NCI-H524 treated with DMSO at 0.1 percent for 48 hours (cell line): ENCODE results near the gene SLAMF1.

Experiments
- DNase-seq: peaks from one replicate; lab custom pipeline; 2025; lab: John Stamatoyannopoulos, UW

The SLAMF1 gene

DNA sequence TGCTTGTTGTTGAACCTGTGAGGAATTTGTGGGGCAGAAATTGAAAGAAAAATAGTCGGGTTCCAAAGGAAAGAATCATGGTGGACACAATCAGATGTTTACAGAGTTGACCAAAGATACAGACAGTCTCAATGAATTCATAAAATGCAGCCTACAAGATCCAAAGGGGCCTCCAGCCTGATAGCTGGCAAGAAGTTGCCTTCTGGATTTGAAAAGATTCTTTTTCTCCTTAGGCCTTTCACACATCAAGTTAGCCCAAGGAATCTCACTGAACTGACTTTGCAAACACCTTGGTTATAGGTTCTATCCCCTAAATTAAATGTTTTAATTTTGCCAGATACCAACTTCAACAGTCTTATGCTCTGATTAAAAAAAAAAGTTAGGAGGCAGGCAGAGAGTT, 21.5 kb downstream of the SLAMF1 start:
- no peak for DNase-seq

DNA sequence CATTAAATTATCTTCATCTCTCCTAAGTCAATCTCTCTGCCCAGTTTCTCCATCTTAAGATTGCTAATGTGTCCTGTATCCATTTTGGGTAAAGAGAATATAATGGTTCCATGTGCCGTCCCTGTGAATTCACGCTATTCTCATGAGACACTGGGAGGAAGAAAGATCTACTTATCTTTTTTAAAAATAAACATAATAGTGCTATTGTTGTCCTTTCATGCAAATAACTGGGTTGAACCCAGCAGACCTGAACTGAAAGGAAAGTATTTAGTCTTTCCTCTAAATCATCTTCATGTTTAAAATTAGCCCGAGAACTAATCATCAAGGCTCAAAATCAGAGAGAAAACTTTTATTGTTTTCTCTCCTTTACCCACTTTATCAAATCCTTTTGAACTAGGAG, 22.4 kb downstream of the SLAMF1 start:
- DNase-seq, result no peak

DNA sequence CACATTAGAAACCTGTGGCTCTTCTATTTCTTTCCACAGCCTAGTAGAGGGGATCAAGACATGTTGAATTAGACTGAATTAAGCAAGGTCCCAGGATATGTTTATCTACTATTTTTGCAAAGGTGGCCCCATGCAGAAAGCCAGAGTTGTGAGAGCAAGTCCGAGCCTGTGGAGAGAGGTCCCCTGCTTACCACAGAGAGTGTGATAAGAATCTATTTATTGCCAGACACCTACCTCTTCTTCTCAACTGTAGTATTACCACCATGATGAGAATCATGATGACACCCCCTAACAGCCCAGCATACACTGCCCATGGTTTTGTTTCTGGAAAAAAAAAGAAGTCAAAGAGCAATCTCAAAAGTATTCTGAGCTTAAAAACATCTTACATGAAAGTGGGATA, 23.0 kb downstream of the SLAMF1 start:
- DNase-seq, result no peak

DNA sequence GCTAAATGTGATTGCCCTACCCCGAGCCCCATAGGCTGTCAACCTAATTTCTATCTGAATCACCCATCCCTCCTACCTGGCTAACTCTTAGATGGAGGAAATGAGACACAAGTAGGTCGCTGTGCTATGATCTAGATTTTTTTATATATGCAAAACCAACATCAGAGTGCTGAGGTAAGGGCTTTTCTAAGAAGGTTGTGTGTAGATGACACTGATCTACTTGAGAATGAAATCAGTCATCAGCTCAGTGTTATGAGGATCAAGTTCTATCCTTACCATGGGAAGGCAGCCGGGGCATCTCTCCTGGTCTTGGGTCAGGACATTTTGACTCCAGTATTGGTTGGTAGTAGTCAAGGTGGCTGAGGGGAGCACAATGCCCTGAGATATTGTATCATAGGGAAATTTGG, 23.6 kb downstream of the SLAMF1 start:
- DNase-seq, result no peak

DNA sequence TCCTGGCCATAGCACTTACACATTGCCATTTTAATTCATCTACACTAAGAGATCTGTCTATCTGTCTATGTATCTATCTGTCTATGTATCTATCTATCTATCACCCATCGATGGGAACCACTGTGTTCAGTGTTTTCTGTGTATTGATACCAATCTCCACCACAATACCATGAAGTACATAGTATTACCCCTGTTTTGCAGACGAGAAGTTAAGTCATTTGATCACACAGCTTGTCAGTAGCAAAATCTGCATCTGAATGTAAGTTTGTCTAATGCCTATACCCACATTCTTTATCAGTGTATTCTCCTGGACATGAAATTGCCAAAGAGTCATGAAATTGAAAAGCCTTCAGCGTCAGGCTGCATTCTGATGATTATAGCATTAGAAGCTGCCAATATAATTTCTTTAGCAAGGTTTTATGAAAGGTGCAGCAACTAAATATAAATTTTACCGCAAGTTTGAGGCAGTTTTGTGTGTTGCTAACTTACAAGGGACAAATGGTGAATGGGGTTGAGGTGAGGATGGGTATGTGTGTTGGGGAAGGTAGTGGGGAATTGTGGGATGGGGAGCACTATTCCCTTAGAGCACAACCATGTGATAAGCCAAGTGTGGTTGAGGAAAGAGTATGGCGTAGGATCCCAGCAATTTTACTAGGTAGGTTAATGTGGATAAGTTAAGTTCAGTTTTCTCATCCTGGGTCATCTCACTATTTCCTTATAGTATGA, 24.2 kb downstream of the SLAMF1 start:
- no peak for DNase-seq

DNA sequence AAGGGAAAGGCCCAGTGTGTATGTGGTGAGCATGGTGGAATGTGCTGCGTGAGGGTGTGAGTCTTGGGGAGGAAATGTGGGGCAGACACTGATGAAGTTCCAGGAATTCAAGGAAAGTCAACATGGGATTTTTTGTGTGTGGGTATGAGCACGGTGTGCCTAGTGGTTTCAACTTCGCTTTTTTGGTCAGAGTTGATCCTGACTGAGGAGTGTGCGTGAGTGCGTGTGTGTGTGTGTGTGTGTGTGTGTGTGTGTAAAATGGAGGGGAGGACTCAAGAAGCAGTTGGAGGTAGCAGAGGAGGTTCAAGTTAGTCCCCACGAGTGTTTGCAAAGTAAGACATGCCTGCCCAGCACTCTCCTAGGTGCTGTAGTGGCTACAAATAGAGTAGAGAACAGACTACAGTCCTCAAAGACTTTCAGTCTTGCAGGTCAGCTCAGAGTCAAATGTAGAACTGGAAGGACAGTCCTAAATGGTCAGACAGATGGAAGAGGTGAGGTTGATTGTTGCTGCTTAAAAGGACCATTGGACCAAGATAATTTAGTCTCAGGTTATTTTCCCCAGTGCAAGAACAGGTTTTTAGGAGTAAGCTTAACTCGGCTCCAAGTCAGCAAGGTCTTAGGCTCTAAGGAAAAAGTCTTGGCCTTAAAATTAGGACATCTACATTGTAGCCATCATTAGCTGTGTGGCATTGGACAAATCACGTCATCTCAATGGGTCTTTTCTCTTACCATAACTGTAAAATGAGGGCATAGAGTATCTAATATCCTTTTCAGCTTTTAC, 25.0 kb downstream of the SLAMF1 start:
- no peak for DNase-seq

DNA sequence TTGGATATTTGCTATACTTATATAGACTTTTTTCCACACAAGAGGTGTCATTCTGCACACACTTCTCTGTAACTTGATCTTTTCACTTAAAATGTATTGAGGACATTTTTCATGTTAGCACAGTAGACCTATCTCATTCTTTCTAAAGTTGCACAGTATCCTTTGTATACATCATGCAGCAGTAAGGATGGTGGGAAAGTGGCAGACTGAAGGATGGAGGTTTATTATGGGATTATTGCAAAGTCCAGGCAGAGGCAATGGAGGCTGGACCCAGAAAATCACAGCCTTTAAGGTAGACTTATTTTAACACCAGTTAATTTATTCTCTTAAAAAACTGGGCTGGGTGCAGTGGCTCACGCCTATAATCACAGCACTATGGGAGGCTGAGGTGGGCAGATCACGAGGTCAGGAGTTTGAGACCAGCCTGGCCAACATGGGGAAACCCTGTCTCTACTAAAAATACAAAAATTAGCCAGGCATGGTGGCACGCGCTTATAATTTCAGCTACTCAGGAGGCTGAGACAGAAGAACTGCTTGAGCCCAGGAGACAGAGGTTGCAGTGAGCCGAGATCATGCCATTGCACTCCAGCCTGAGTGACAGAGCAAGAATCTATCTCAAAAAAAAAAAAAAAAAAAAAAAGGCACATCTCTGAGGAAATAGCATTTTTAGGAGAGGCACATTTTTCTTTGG, 25.8 kb downstream of the SLAMF1 start:
- no peak for DNase-seq

DNA sequence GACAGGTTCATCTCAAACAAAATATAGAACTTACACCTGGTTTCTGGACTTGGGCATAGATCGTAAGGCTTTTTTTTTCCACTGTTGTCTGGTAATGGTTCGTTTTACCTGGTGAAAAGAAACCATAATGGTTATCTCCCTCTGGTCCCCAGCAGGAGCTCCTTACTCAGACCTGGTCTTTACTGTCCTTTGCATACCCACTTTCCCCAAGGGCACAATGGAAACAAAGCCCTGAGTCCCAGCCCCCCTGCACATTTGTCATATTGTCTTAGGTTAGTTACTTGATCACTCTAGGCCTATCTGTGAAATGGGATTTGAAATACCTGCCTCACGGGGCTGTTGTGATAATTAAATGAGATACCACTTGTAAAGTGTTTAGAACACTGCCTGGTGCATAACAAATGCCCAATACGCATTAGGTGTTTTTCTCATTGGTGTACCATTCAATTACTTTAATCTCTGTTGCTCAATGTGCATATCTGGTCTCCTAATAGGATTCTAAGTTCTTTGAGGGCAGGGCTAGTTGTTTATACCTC, 27.0 kb downstream of the SLAMF1 start:
- no peak for DNase-seq

DNA sequence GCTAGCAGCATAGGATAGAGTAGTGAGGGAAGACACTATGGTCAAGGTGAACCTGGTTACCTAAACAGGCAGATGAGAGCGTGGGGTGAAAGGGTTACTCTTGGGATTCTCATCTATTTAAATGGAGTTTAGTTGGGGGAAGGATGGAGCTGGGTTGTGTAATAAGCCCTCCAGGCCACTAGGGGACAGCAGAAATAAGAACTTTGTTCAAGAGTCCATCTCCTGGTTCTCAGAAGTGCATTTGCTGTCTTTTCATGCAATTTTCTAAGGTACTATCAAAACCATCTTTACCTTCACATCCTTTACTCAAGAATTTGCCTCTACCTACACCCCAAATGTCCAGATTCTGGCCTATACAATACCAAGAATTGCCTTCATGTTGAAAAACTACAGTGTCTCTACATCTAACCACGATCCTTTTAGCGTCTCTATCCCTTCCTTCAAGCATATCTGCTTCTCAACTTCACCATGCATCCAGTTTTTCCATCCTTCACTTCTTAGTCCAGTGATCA, 28.0 kb downstream of the SLAMF1 start:
- DNase-seq, result no peak

DNA sequence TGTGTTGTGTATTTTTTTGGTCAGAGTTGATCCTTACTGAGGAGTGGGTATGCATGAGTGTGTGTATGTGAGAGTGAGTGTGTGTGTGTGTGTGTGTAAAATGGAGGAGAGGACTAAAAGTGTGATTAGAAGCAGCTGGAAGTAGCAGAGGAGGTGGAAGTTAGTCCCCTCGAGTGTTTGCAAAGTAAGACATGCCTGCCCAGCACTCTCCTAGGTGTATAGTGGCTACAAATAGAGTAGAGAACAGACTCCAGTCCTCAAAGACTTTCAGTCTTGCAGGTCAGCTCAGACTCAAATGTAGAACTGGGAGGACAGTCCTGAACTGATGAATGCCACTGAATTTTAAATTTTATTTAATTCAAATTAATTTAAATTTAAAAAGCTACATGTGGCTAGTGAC, 28.5 kb downstream of the SLAMF1 start:
- no peak for DNase-seq

DNA sequence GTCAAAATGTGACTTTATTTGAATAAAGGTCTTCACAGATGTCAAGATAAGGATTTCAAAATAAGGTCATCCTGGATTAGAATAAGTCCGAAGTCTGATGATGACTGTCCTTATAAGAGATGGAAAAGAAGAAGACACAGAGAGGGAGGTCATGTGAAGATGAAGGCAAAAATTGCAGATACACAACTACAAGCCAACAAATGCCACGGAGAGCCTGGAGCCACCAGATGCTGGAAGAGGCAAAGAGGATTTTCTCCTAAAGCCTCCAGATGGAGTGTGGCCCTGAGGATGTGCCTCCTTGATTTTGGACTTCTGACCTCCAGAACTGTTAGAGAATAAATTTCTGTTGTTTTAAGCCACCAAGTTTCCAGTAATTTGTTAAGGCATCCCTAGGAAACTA, 31.2 kb downstream of the SLAMF1 start:
- no peak for DNase-seq

DNA sequence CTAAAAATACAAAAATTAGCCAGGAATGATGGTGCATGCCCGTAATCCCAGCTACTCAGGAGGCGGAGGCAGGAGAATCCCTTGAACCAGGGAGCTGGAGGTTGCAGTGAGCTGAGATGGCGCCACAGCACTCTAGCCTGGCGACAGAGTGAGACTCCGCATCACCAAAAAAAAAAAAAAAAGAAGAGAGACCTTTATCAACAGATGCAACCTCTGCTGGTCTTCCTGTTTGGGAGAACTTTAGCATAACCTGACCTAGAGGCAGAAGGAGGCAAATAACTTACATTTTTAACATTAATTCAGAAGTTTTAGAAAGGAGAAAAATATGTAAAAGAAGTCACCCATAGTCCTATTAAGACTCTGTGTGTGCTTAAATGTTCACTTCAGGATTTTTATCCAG, 32.4 kb downstream of the SLAMF1 start:
- no peak for DNase-seq

DNA sequence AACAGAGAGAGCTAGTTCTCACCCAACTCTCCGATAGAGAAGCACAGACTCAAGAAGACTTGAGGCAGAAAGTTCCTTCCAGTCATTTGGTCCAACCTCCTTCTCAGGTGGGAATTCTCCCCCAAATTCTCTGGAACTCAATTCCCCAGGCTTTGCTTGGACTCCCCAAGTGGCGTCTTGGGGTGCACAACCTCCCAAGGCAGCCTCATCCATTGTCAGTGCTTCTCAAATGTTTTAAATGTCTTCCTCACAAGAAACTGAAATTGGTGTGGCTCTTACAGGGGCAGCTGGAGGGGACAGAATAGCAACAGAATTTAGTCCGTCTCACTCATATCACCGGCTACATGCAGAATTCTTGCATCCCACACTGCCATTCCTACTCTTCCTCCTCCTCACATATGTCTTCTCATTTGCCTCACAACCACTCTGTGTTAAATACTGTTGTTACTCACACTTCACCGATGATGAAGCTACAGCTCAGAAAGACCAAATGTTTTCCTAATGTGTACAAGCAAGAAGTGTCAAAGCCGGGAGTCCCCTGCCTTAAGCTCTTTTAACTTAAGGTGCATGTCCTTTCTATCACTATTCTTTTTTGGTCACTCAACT, 34.1 kb downstream of the SLAMF1 start:
- no peak for DNase-seq

DNA sequence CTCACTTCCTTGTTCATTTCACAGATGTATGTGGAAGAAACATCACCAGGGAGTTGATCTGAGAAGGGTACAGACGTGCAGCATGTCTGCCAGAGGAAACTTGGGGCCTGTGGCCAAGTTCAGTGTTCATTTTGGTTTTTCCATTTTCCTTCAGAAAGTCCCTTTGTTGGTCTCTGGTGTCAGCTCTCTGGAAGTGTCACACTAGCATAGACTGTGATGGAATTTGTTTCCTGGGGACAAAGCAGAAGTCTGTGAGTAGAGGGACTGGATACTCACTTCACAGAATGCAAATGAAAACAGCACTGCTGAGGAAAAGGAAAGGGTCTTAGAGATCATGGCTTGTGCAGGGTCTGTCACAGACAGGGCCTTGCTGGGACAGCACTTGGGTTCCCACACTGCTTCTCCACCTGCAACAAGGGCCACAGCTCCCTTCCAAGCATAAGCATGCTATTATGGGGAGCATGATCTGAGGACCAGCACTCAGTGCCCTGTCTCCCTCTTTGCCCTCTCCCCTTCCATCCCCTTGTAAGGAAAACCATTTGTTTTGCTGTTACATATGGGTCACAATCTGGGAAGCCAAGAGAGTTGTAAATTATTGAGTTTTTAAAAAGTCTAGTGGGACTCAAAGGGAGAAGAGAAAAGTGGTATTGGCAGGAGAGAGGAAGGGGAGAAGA, 36.1 kb downstream of the SLAMF1 start:
- DNase-seq, result no peak

DNA sequence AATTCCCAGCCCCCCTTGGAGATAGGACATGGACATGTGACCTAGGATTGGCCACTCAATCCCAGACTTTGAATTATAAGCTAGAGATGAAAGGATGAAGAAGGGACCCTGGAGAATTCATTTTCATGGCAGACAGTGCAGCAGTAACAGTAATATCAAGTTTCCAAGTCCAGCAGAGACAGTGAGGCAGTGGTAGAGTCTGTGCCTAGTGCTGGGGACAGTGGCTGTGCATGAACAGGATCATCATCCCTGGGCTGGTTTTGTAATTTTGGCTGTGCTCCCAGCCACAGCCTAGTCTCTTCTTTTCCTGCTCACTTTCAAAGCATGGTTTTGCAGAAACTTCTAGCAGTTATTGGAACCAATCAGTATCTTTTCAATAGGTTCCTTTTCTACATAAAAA, 37.9 kb downstream of the SLAMF1 start:
- no peak for DNase-seq

DNA sequence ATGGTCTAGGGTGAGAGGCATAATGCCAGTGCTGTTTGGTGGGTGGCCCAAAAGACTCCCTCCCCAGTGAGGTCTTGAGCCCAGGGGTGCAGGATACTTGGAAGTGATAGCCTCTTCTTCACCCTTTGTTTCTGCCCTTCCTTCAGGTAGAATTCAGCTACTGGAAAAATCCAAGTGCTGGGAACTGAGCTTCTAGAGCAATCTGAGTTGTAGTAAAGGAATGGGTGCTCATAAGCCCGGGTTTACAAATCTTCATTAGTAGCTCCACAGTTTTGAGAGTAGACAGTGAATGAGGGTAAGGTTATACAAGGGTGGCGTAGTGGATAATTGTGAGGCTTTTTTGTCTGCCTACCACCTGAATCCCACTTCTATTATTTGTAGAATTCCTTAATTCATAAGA, 38.3 kb downstream of the SLAMF1 start:
- no peak for DNase-seq

DNA sequence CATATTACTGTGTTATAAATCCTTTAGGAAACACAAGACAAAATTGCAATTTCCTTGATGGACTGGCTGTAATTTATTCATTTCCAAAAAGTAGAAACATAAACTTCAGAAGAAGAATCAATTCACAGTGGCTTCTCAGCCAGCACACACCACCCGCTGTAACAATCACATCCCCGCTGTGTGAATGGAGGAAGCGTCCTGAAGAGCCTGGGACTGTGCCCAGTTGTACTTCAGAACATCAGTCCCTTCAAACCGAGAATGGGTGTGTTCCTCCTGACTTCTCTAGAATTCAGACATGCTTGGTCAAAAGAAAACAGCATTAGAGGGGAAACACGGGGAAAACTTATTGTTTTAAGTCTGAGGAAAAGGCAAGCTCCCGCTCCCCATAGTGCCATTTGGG, 38.8 kb downstream of the SLAMF1 start:
- no peak for DNase-seq

DNA sequence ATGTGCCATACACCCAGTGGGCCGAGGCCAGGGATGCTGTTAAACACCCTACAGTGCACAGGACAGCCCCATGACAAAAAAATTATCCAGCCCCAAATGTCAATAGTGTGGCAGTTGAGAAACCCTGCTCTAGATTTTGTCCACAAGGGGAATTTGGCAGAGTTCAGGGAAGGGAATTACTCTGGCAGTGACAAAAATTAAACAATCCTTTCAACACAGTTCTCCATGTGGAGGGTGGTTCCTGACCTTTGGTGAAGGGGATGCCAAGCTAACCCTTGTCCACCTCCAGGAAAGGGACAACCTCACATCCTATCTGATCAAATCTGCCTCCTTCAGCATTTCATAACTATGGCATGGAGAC, 39.2 kb downstream of the SLAMF1 start:
- no peak for DNase-seq

DNA sequence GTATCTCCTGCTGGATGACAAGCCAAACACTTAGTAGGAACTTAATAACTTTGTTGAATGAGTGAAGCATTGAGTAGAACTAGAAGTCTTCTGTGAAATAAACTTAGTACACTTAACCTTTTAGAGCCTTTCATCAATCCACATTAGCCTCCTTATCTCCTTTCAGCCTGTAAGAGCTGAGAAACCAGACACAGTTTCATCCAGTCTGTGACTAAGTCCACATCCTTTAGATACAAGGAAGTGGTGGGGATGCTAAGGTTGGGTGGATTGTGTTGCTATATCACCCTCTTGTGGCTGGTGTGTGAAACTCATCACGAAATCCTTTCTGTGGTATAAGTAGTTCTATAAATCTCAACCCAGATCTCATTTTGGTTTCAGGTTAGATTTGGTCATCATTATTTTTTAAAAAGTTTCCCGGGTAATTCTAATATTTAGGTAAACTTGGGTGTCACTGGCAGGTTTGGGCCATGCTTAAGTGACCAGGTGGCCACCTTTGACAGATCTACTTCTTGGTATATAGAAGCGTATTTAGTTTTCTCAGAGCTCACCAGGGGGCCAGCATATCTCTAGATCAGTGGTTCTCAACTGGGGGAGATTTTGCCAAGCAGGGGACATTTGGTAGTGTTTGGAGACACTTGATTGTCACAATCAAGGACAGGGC, 39.7 kb downstream of the SLAMF1 start:
- no peak for DNase-seq

DNA sequence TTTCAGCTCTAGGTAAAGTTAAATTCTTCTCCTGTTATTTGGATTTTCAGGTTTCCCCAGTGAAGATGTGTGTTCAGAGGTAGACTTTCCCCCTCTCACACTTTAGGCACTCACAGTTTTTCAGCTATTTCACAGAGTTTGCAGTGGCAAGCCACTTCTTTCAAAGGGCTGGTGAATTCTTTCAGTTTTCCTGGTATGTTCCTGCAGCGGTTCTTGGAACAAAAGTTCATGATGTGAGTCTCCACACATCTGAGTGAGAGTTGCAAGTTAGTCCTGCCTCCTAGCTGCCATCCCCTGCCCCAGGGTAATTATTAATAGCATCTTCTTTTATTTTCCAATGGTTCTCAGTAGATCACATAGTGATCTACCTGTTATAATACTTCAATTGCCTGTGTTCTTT, 40.2 kb downstream of the SLAMF1 start:
- DNase-seq, result no peak

DNA sequence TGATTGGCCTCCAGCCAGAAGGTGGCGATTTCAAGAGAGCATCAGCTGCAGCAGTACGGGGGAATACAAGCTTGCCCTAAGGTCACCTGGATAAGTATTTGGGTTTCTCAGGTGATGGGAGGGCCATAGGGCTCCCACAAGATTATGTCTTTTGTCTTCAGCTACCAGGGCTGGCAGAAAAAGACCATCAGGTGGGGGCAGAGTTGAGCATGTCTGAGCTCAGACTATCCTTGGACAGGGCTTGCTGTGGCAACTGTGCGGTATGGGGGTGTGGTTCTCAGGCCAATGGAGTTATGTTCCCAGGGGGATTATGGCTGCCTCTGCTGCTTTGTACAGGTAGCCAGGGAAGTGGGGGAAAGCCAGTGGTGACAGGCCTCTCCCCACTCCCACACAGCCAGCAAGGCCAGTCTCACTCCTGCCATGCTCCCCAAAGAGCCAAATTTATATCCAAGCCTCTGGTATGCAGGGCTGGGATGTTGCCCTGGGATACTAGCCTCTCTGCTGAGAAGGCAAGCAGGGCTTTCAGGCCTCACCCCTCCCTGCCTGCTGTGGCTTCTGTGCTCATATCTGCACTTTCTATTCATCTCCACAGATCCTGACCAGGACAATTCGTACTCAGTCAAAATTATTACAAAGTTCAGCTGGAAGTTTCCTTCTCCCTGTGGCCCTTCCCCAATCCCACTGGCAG, 40.9 kb downstream of the SLAMF1 start:
- DNase-seq, result no peak
